Activated CD8-positive, alpha-beta T cell treated with anti-CD3 and anti-CD28 coated beads for 36 hours (primary cell): Measurements from ENCODE around the gene NOS1. TPM values are rescaled to one million over a fixed set of nuclear protein-coding genes. Genes with fewer than 3 reads are reported as not detected.

Experiments used
- ATAC-seq: fragments of 200-7000 bp; cut with Tn5 transposase; one replicate; pipeline ENCODE4 v1.10.0; 2021; ENCODE audit warnings: mild to moderate bottlenecking, moderate library complexity
- CTCF ChIA-PET: fragments of 350-600 bp; sonication (Branson Sonifier 250); formaldehyde crosslinking; loops from one replicate; lab custom pipeline; 2021; ENCODE audit warnings: antibody characterized with exemption; lab: Charles Lee
- POLR2A ChIA-PET: fragments of 350-600 bp; sonication (Branson Sonifier 250); formaldehyde crosslinking; loops from one replicate; lab custom pipeline; 2021; ENCODE audit warnings: antibody characterized with exemption; lab: Charles Lee
- DNase-seq: peaks from one replicate; pipeline ENCODE4 v3.0.0-alpha.2; 2020
- H3K27ac Mint-ChIP-seq: one replicate; pipeline ENCODE4 v1.8.0; 2021; ENCODE audit warnings: mild to moderate bottlenecking, mixed read lengths
- H3K27me3 Mint-ChIP-seq: one replicate; pipeline ENCODE4 v1.8.0; 2021; ENCODE audit warnings: mixed read lengths
- H3K36me3 Mint-ChIP-seq: one replicate; pipeline ENCODE4 v1.8.0; 2021; ENCODE audit warnings: low read depth, mixed read lengths
- H3K4me1 Mint-ChIP-seq: one replicate; pipeline ENCODE4 v1.8.0; 2021; ENCODE audit warnings: low read depth, mixed read lengths
- H3K4me3 Mint-ChIP-seq: one replicate; pipeline ENCODE4 v1.8.0; 2021; ENCODE audit warnings: mild to moderate bottlenecking, moderate library complexity, mixed read lengths
- H3K9me3 Mint-ChIP-seq: one replicate; pipeline ENCODE4 v1.8.0; 2021; ENCODE audit warnings: mixed read lengths
- intact Hi-C: fragments of 100-400 bp; cut with micrococcal nuclease; formaldehyde crosslinking; loops from one replicate; pipeline ENCODE4 v1.10.0; 2022
- total RNA-seq, 2 experiments: library from RNA; stranded (reverse); gene quantifications; one replicate each; pipeline ENCODE4 v1.2.3, GENCODE V29; 2021
- TF ChIP-seq, protein P1 (sequence below): fragments of 200-600 bp; IDR thresholded peaks from one replicate; pipeline ENCODE4 v1.8.0; 2022; ENCODE audit warnings: antibody characterized with exemption, mild to moderate bottlenecking

Gene NOS1
- total RNA-seq, 2 experiments from 2014 or later, result not detected

DNA sequence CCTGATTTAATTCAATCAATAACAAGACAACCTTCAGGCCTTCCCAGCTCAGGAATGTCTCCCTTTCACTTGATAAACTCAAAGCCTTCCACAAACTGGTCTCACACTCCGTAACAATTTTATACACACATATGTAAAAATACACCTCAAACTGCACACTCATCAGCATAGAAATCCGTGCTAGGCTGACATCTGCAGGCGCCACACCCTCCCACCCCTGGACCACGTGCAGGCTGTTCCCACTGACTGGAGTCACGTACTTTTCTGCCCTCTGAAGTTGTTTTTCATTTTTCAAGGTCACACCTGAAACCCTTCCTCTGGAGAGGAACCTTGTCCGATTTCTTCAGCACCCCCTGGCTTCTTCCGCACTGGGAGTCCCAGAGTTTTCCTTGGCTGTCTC is 198.8 kb downstream of the NOS1 start:
- Mint-ChIP-seq H3K27me3 (no peaks in the 10 kb centered on the region), H3K4me1 (no peaks in the 10 kb centered on the region), H3K9me3 (no peaks in the 10 kb centered on the region), H3K36me3 (peaks cover 62% of the 10 kb centered on the region), H3K27ac (no peak overlapping the region), H3K4me3 (no peak overlapping the region)
- ChIA-PET CTCF (no interaction called here), POLR2A (no interaction called here)
- no peak for DNase-seq
- intact Hi-C loops, result no loop called here
- no peak for ATAC-seq
- TF ChIP-seq, protein P1, sequence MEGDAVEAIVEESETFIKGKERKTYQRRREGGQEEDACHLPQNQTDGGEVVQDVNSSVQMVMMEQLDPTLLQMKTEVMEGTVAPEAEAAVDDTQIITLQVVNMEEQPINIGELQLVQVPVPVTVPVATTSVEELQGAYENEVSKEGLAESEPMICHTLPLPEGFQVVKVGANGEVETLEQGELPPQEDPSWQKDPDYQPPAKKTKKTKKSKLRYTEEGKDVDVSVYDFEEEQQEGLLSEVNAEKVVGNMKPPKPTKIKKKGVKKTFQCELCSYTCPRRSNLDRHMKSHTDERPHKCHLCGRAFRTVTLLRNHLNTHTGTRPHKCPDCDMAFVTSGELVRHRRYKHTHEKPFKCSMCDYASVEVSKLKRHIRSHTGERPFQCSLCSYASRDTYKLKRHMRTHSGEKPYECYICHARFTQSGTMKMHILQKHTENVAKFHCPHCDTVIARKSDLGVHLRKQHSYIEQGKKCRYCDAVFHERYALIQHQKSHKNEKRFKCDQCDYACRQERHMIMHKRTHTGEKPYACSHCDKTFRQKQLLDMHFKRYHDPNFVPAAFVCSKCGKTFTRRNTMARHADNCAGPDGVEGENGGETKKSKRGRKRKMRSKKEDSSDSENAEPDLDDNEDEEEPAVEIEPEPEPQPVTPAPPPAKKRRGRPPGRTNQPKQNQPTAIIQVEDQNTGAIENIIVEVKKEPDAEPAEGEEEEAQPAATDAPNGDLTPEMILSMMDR, result no peak

DNA sequence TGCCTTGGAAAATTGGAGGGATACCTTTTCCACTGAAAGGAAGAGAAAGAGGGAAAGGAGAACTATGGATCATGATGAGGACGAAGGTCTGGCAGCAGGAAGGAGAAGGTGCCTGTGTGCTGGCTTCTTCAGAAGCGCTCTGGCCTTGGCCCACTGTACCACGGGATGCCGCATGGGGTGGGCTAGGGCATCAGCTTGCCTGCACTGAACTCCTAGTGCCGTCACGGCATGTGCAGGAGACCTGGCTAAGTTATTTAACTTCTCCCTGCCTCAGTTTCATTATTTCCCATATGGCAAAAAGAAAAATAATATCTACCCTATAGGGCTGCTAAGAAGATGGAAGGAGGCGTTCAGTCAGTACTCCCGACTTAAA is 199.3 kb downstream of the NOS1 start:
- peaks cover 62% of the 10 kb centered on the region for H3K36me3 Mint-ChIP-seq
- no peaks in the 10 kb centered on the region for H3K9me3 Mint-ChIP-seq
- POLR2A ChIA-PET, result interaction anchor here (0.6 kb wide), 1 partner anchor 138 kb away, joined by 3 read pairs; no protein-coding TSS in a partner anchor

DNA sequence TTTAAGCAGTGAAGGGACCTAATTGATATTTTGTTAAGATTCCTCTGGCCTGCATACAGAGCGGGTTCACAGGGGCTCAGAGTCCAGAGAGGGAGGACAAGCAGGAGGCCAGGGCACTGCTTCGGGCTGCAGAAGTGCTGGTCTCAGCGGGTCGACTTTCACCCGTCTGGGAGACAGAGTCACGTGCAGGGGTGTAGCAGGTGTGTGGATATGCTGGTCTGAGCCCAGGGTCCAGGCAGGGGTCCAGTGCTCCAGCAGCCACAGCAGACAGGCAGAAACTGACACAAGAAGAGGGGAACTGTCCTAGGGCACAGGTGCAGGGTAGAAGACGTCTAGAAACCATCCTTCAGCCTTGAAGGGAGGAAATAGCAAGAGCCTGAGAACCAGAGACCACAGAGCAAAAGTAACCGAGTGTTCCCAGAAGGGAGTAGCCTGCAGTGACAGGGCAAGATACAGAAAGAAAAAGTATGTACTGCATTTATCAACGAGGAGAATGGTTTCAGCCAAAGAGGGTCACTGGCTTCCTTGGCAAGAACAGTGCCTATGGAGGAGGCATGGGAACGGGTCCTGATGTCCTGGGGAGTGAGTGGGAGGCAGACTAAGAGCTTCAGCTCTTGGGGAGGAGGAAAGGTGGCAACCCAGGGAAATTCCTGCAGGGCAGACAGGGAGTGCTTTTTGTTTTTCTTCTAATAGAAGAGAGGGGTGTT is 199.8 kb downstream of the NOS1 start:
- Mint-ChIP-seq H3K27ac (peak overlapping the region; percentile 53), H3K27me3 (no peaks in the 10 kb centered on the region), H3K9me3 (no peaks in the 10 kb centered on the region), H3K4me3 (no peak overlapping the region), H3K4me1 (no peaks in the 10 kb centered on the region), H3K36me3 (peaks cover 60% of the 10 kb centered on the region)
- no peak for DNase-seq
- TF ChIP-seq, protein P1, result no peak
- no peak for ATAC-seq
- intact Hi-C loops, result no loop called here
- ChIA-PET POLR2A (interaction anchor here (0.6 to 1.0 kb wide), 2 partner anchors 19 to 138 kb away, joined by 3 read pairs; no protein-coding TSS in a partner anchor), CTCF (interaction anchor here (1.0 kb wide), 1 partner anchor 14 kb away, joined by 3 read pairs; no protein-coding TSS in a partner anchor)

More for the DNA sequence above, 199.3 kb downstream of the NOS1 start:
- CTCF ChIA-PET, result no interaction called here
- intact Hi-C loops, result no loop called here
- ATAC-seq (no peak), DNase-seq (no peak)
- Mint-ChIP-seq H3K27ac (peak overlapping the region; percentile 53), H3K4me3 (no peak overlapping the region), H3K27me3 (no peaks in the 10 kb centered on the region), H3K4me1 (no peaks in the 10 kb centered on the region)
- TF ChIP-seq, protein P1, result no peak

DNA sequence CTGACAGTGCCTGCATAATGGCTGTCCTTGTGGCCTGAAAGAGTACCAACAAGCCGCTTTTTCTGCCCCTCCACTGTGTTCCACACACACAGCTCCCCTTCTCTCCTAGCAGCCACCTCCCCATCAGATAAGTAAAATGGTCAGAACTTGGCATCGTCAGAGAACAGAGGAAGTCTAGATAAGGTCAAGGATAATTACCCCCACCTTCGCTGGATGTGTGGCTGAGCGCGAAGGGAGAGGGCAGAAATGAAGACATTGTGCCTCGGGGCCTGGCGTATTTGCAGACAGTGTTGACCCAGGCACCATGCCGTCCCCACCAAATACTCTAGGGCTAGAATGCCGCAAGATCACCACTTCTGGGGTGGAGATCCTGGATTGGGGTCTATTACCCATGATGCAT is 201.8 kb downstream of the NOS1 start:
- H3K27me3 Mint-ChIP-seq, result no peaks in the 10 kb centered on the region
- no peaks in the 10 kb centered on the region for H3K4me1 Mint-ChIP-seq
- no peaks in the 10 kb centered on the region for H3K9me3 Mint-ChIP-seq
- DNase-seq (no peak), ATAC-seq (no peak)
- ChIA-PET POLR2A (no interaction called here), CTCF (no interaction called here)
- H3K4me3 Mint-ChIP-seq, result no peak overlapping the region
- H3K27ac Mint-ChIP-seq, result no peak overlapping the region
- intact Hi-C loops, result no loop called here
- H3K36me3 Mint-ChIP-seq, result peaks cover 58% of the 10 kb centered on the region
- TF ChIP-seq, protein P1, result no peak

DNA sequence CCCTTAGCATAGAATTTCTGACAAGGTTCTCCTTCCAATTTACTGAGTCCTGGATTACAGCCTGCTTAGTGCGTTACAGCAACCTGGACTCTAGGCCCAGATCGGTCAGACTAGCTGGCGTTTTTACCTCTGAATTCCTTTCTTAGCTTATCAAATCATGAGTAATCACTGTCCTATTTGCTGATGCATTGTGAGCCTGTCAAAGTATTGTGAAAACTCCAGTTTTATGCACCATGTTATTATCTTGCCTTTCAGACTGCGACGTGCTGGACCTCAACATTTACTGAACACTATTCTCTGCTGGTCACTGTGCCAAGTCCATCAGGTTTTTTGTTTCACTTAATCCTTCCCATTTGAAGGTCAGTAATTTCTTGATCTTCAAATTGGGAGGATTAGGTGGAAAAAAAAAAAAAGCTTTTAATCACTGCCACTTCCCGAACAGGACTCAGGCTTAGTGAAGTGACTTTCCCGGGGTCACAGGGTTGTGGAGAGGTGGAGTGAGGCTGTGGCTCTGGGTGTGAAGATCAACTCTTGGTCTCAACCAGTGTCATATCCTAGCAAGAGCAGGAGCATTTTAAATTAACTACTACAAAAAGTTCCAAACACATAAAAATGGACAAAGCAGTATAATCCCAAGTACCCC is 202.4 kb downstream of the NOS1 start:
- Mint-ChIP-seq H3K4me3 (no peak overlapping the region), H3K27ac (no peak overlapping the region), H3K4me1 (no peaks in the 10 kb centered on the region), H3K27me3 (no peaks in the 10 kb centered on the region), H3K9me3 (no peaks in the 10 kb centered on the region), H3K36me3 (peaks cover 59% of the 10 kb centered on the region)
- CTCF ChIA-PET, result interaction anchor here (1.0 to 1.2 kb wide), 2 partner anchors 133 to 455 kb away, joined by 3 read pairs; no protein-coding TSS in a partner anchor
- no peak for DNase-seq
- POLR2A ChIA-PET, result interaction anchor here (1.4 kb wide), 1 partner anchor 9 kb away, joined by 6 read pairs; no protein-coding TSS in a partner anchor
- TF ChIP-seq, protein P1, result no peak
- ATAC-seq, result no peak
- intact Hi-C loops, result no loop called here
